Neuronal stem cell (in vitro differentiated cells): ENCODE results near the gene GPRIN1.

Experiments
- DNase-seq: peaks from one replicate; pipeline ENCODE4 v3.0.0-alpha.2; 2013; ENCODE audit warnings: low spot score
- H2AFZ ChIP-seq: one replicate; pipeline ENCODE4 v1.6.1; 2013; ENCODE audit warnings: mild to moderate bottlenecking, low read length, inconsistent platforms
- H2AK5ac ChIP-seq: 2 replicates; pipeline ENCODE4 v1.6.1; 2013; ENCODE audit warnings: low read depth, mild to moderate bottlenecking, inconsistent platforms, low read length, moderate library complexity, mixed read lengths
- H2BK120ac ChIP-seq: 2 replicates; pipeline ENCODE4 v1.6.1; 2013; ENCODE audit warnings: low read depth, mild to moderate bottlenecking, inconsistent platforms, low read length, moderate library complexity, mixed read lengths
- H2BK12ac ChIP-seq: one replicate; pipeline ENCODE4 v1.6.1; 2013; ENCODE audit warnings: low read length, inconsistent platforms
- H2BK15ac ChIP-seq: 2 replicates; pipeline ENCODE4 v1.6.1; 2013; ENCODE audit warnings: mild to moderate bottlenecking, low read length, inconsistent platforms, mixed read lengths
- H2BK5ac ChIP-seq: one replicate; pipeline ENCODE4 v1.6.1; 2013; ENCODE audit warnings: inconsistent platforms, mild to moderate bottlenecking, low read length, moderate library complexity
- H3K14ac ChIP-seq: one replicate; pipeline ENCODE4 v1.6.1; 2013; ENCODE audit warnings: low read length, inconsistent platforms
- H3K18ac ChIP-seq: 2 replicates; pipeline ENCODE4 v1.6.1; 2013; ENCODE audit warnings: low read length, inconsistent platforms
- H3K23ac ChIP-seq: 2 replicates; pipeline ENCODE4 v1.6.1; 2013; ENCODE audit warnings: low read depth, mild to moderate bottlenecking, mixed read lengths, low read length, inconsistent platforms; ENCODE audit not compliant: poor library complexity
- H3K27ac ChIP-seq: replicated peaks from 3 replicates; pipeline ENCODE4 v1.5.1; 2013; ENCODE audit warnings: low read length, inconsistent platforms
- H3K27me3 ChIP-seq, 3 experiments: 2 replicates each; pipeline ENCODE4 v1.6.1; 2013; ENCODE audit warnings: low read length in 3 of 3, mild to moderate bottlenecking in 2 of 3, inconsistent platforms in 1 of 3, low read depth in 1 of 3, mixed read lengths in 1 of 3, moderate library complexity in 1 of 3; ENCODE audit not compliant: control insufficient read depth in 3 of 3, insufficient read depth in 3 of 3
- H3K36me3 ChIP-seq, 2 donors: replicated peaks in 1 of 2; 2 replicates each; pipeline ENCODE4 v1.6.1; 2013; ENCODE audit warnings: low read length in 2 of 2; ENCODE audit not compliant: control insufficient read depth in 2 of 2, insufficient read depth in 2 of 2
- H3K4ac ChIP-seq: 2 replicates; pipeline ENCODE4 v1.6.1; 2013; ENCODE audit warnings: inconsistent platforms, mild to moderate bottlenecking, low read length, moderate library complexity
- H3K4me1 ChIP-seq, 2 donors: 1 replicate in 1 of 2; 2 replicates in 1 of 2; pipeline ENCODE4 v1.6.1; 2013; ENCODE audit warnings: low read length in 2 of 2, low read depth in 1 of 2; ENCODE audit not compliant: control insufficient read depth in 2 of 2, insufficient read depth in 1 of 2
- H3K4me2 ChIP-seq: one replicate; pipeline ENCODE4 v1.6.1; 2013; ENCODE audit warnings: mild to moderate bottlenecking, low read length, inconsistent platforms; ENCODE audit not compliant: insufficient read depth, poor library complexity, severe bottlenecking
- H3K4me3 ChIP-seq, 2 donors: 2 replicates each; pipeline ENCODE4 v1.5.1; 2013; ENCODE audit warnings: low read length in 2 of 2, mild to moderate bottlenecking in 2 of 2, inconsistent platforms in 1 of 2, moderate library complexity in 1 of 2
- H3K79me1 ChIP-seq: one replicate; pipeline ENCODE4 v1.6.1; 2013; ENCODE audit warnings: low read depth, mild to moderate bottlenecking, inconsistent platforms, low read length, moderate library complexity
- H3K9ac ChIP-seq: one replicate; pipeline ENCODE4 v1.6.1; 2013; ENCODE audit warnings: mild to moderate bottlenecking, low read depth, low read length, inconsistent platforms; ENCODE audit not compliant: poor library complexity
- H3K9me3 ChIP-seq, 2 donors: replicated peaks in 1 of 2; 2 replicates each; pipeline versions ENCODE3 to v1.6.1; 2013; ENCODE audit warnings: low read length in 2 of 2, mild to moderate bottlenecking in 2 of 2, inconsistent platforms in 1 of 2, low read depth in 1 of 2, mixed read lengths in 1 of 2, moderate library complexity in 1 of 2; ENCODE audit not compliant: control insufficient read depth in 2 of 2, insufficient read depth in 1 of 2
- H4K8ac ChIP-seq: one replicate; pipeline ENCODE4 v1.6.1; 2013; ENCODE audit warnings: low read depth, mild to moderate bottlenecking, inconsistent platforms, low read length, moderate library complexity
- H4K91ac ChIP-seq: one replicate; pipeline ENCODE4 v1.6.1; 2013; ENCODE audit warnings: low read length, low read depth, mild to moderate bottlenecking, inconsistent platforms; ENCODE audit not compliant: poor library complexity
- WGBS, 2 donors: extraction: QIAGEN DNeasy Blood & Tissue Kit; methylation state at CpG; one replicate each; pipeline ENCODE4 v1.1.7; 2013; ENCODE audit warnings: missing lambda C conversion rate in 2 of 2, mixed read lengths in 1 of 2; ENCODE audit not compliant: insufficient read length in 2 of 2, insufficient replicate concordance in 1 of 2; ENCODE audit errors: extremely low coverage in 2 of 2; 5-methylcytosine and 5-hydroxymethylcytosine counted together

GPRIN1 gene

GRCh38 chr5:176624938-176625337 is 15.0 kb upstream of the GPRIN1 start:
- H3K18ac ChIP-seq: no peak overlapping the region
- no peak overlapping the region for H3K9ac ChIP-seq
- no peak overlapping the region for H3K4me3 ChIP-seq
- no peak overlapping the region for H2AFZ ChIP-seq
- no peak overlapping the region for H4K8ac ChIP-seq
- H3K36me3 ChIP-seq: no peaks in the 10 kb centered on the region
- no peak for DNase-seq
- WGBS, 2 donors: no CpG with 5 or more reads among the region's 9 CpGs
- H3K4me1 ChIP-seq: peaks cover 5 to 13% of the 10 kb centered on the region in 2 donors
- H3K23ac ChIP-seq: no peak overlapping the region
- H2AK5ac ChIP-seq: no peak overlapping the region
- no peak overlapping the region for H2BK15ac ChIP-seq
- no peak overlapping the region for H3K4ac ChIP-seq
- H2BK12ac ChIP-seq: no peak overlapping the region
- peak overlapping the region; percentile 10 for H3K14ac ChIP-seq
- no peak overlapping the region for H4K91ac ChIP-seq
- peaks cover 11 to 95% (median 47%) of the 10 kb centered on the region in 3 experiments for H3K27me3 ChIP-seq
- no peak overlapping the region for H2BK120ac ChIP-seq
- H2BK5ac ChIP-seq: no peak overlapping the region
- H3K4me2 ChIP-seq: no peak overlapping the region
- no peak overlapping the region for H3K27ac ChIP-seq
- H3K79me1 ChIP-seq: no peaks in the 10 kb centered on the region
- peaks cover 0 to under 1% of the 10 kb centered on the region in 2 donors for H3K9me3 ChIP-seq

GRCh38 chr5:176624142-176624541 is 14.2 kb upstream of the GPRIN1 start:
- H4K91ac ChIP-seq: no peak overlapping the region
- H3K4ac ChIP-seq: no peak overlapping the region

GRCh38 chr5:176621661-176622079 is 11.7 kb upstream of the GPRIN1 start:
- Histone ChIP-seq H3K9me3 (peaks cover 0 to 6% of the 10 kb centered on the region in 2 donors), H4K91ac (no peak overlapping the region), H2BK15ac (peak overlapping the region; percentile 54), H3K18ac (peak overlapping the region; percentile 19), H3K36me3 (no peaks in the 10 kb centered on the region), H3K4me3 (peak overlapping the region in 1 of 2 donors; percentile 62), H3K23ac (no peak overlapping the region), H3K9ac (no peak overlapping the region), H3K4me2 (no peak overlapping the region), H3K27ac (no peak overlapping the region), H2BK12ac (no peak overlapping the region), H3K27me3 (peaks cover 14 to 91% (median 47%) of the 10 kb centered on the region in 3 experiments), H3K4me1 (peaks cover 8 to 23% of the 10 kb centered on the region in 2 donors), H2BK120ac (no peak overlapping the region), H3K79me1 (no peaks in the 10 kb centered on the region), H2AK5ac (no peak overlapping the region), H3K14ac (no peak overlapping the region), H3K4ac (no peak overlapping the region), H2BK5ac (no peak overlapping the region), H4K8ac (no peak overlapping the region), H2AFZ (no peak overlapping the region)
- no CpG with 5 or more reads among the region's 13 CpGs for WGBS, 2 donors
- no peak for DNase-seq

More at GRCh38 chr5:176624142-176624541, 14.2 kb upstream of the GPRIN1 start:
- no peak overlapping the region for H3K14ac ChIP-seq
- H3K18ac ChIP-seq: no peak overlapping the region
- H3K4me2 ChIP-seq: no peak overlapping the region
- H3K9ac ChIP-seq: peak overlapping the region; percentile 44
- no peak overlapping the region for H3K4me3 ChIP-seq
- H3K27me3 ChIP-seq: peaks cover 12 to 94% (median 46%) of the 10 kb centered on the region in 3 experiments
- no peak overlapping the region for H3K23ac ChIP-seq
- H2BK5ac ChIP-seq: no peak overlapping the region
- H3K36me3 ChIP-seq: no peaks in the 10 kb centered on the region
- peaks cover 3 to 15% of the 10 kb centered on the region in 2 donors for H3K4me1 ChIP-seq
- peak overlapping the region; percentile 79 for H2AK5ac ChIP-seq
- no peak overlapping the region for H2AFZ ChIP-seq
- DNase-seq: no peak
- H3K27ac ChIP-seq: no peak overlapping the region
- H3K79me1 ChIP-seq: no peaks in the 10 kb centered on the region
- H2BK15ac ChIP-seq: no peak overlapping the region
- H4K8ac ChIP-seq: no peak overlapping the region
- no peak overlapping the region for H2BK120ac ChIP-seq
- no CpG with 5 or more reads among the region's 4 CpGs for WGBS, 2 donors
- H2BK12ac ChIP-seq: no peak overlapping the region
- H3K9me3 ChIP-seq: peaks cover 0 to 5% of the 10 kb centered on the region in 2 donors

- H3K9ac ChIP-seq: peak overlapping the region; percentile 21
- no peak overlapping the region for H3K27ac ChIP-seq
- peaks cover 8 to 23% of the 10 kb centered on the region in 2 donors for H3K4me1 ChIP-seq
- peak overlapping the region; percentile 75 for H2AK5ac ChIP-seq
- no peak overlapping the region for H2BK120ac ChIP-seq
- no peak for DNase-seq
- no peak overlapping the region for H3K4me3 ChIP-seq
- no peak overlapping the region for H3K23ac ChIP-seq
- peak overlapping the region; percentile 65 for H2AFZ ChIP-seq
- H4K91ac ChIP-seq: no peak overlapping the region
- H3K9me3 ChIP-seq: peaks cover 0 to 6% of the 10 kb centered on the region in 2 donors
- H2BK15ac ChIP-seq: peak overlapping the region; percentile 81
- H3K18ac ChIP-seq: peak overlapping the region; percentile 57
- WGBS, 2 donors: no CpG with 5 or more reads among the region's 32 CpGs
- no peak overlapping the region for H3K4ac ChIP-seq
- peaks cover 14 to 85% (median 51%) of the 10 kb centered on the region in 3 experiments for H3K27me3 ChIP-seq
- no peaks in the 10 kb centered on the region for H3K79me1 ChIP-seq
- no peaks in the 10 kb centered on the region for H3K36me3 ChIP-seq
- H3K14ac ChIP-seq: no peak overlapping the region
- peak overlapping the region; percentile 33 for H3K4me2 ChIP-seq
- H2BK12ac ChIP-seq: peak overlapping the region; percentile 90
- H2BK5ac ChIP-seq: peak overlapping the region; percentile 75
- H4K8ac ChIP-seq: no peak overlapping the region
Measured at GRCh38 chr5:176620333-176620981, 10.5 kb upstream of the GPRIN1 start.
